ENCODE measurements around the gene LGMN. TPM values are rescaled to one million over a fixed set of nuclear protein-coding genes. Genes with fewer than 3 reads are reported as not detected.

LGMN gene
- total RNA-seq, 2 donors from 2014 or later: 20.8 to 41.8 TPM

- intact Hi-C loops (cut with DNase I): no loop called here
- no peaks in the 10 kb centered on the region for H3K9me3 ChIP-seq
- WGBS, 2 donors: 58 to 70% methylated on average over 4 of the region's 4 CpGs
- no peak for ATAC-seq
- no peak overlapping the region for H3K27ac ChIP-seq
- no peaks in the 10 kb centered on the region for H3K4me1 ChIP-seq
- no peak overlapping the region for H3K4me3 ChIP-seq
- H3K36me3 ChIP-seq (replicated peaks in 1 of 2; ENCODE audit: insufficient read depth in 1 of 2, low read depth in 2 of 2): no peaks in the 10 kb centered on the region
- H3K27me3 ChIP-seq: no peaks in the 10 kb centered on the region
- no peak for DNase-seq
- TF ChIP-seq CTCF (IDR thresholded peaks at IDR 0.05) (no peak), POLR2A (IDR thresholded peaks at IDR 0.05) (no peak)
Measured at GRCh38 chr14:92668276-92668973, 80.0 kb downstream of the LGMN start.

GRCh38 chr14:92666251-92666650 is 82.2 kb downstream of the LGMN start:
- 86 to 95% methylated on average over 8 to 9 of the region's 9 CpGs for WGBS, 2 donors
- DNase-seq (no peak), ATAC-seq (no peak)
- peak overlapping the region in 1 of 4 donors; percentile 42 for H3K27ac ChIP-seq
- H3K36me3 ChIP-seq (replicated peaks in 1 of 2; ENCODE audit: insufficient read depth in 1 of 2, low read depth in 2 of 2): no peaks in the 10 kb centered on the region
- no peaks in the 10 kb centered on the region for H3K27me3 ChIP-seq
- TF ChIP-seq POLR2A (IDR thresholded peaks at IDR 0.05) (no peak), CTCF (IDR thresholded peaks at IDR 0.05) (no peak)
- H3K9me3 ChIP-seq: no peaks in the 10 kb centered on the region
- no peak overlapping the region for H3K4me3 ChIP-seq
- intact Hi-C loops (cut with DNase I): no loop called here
- no peaks in the 10 kb centered on the region for H3K4me1 ChIP-seq

GRCh38 chr14:92665661-92666110 is 82.7 kb downstream of the LGMN start:
- intact Hi-C loops (cut with DNase I): no loop called here
- H3K27me3 ChIP-seq: no peaks in the 10 kb centered on the region
- 35 to 43% methylated on average over 8 of the region's 8 CpGs for WGBS, 2 donors
- no peaks in the 10 kb centered on the region for H3K4me1 ChIP-seq
- TF ChIP-seq CTCF (IDR thresholded peaks at IDR 0.05) (no peak), POLR2A (IDR thresholded peaks at IDR 0.05) (no peak)
- H3K4me3 ChIP-seq: no peak overlapping the region
- no peaks in the 10 kb centered on the region for H3K36me3 ChIP-seq (replicated peaks in 1 of 2; ENCODE audit: insufficient read depth in 1 of 2, low read depth in 2 of 2)
- no peaks in the 10 kb centered on the region for H3K9me3 ChIP-seq
- no peak for ATAC-seq
- peak overlapping the region in 1 of 4 donors; percentile 42 for H3K27ac ChIP-seq
- no peak for DNase-seq

GRCh38 chr14:92663049-92663448 is 85.4 kb downstream of the LGMN start:
- ATAC-seq: no peak

More at GRCh38 chr14:92663049-92663448, 85.4 kb downstream of the LGMN start:
- no peak for DNase-seq
- Histone ChIP-seq H3K36me3 (replicated peaks in 1 of 2; ENCODE audit: insufficient read depth in 1 of 2, low read depth in 2 of 2) (no peaks in the 10 kb centered on the region), H3K4me3 (no peak overlapping the region), H3K4me1 (no peaks in the 10 kb centered on the region), H3K9me3 (no peaks in the 10 kb centered on the region), H3K27me3 (no peaks in the 10 kb centered on the region), H3K27ac (no peak overlapping the region)
- 79 to 87% methylated on average over 7 of the region's 7 CpGs for WGBS, 2 donors
- no peak for TF ChIP-seq POLR2A (IDR thresholded peaks at IDR 0.05)
- TF ChIP-seq CTCF (IDR thresholded peaks at IDR 0.05): no peak
- intact Hi-C loops (cut with DNase I): no loop called here
